GM12801 (cell line): ENCODE data around the gene COL16A1.

Experiments used
- CTCF ChIP-seq: IDR thresholded peaks from one replicate; pipeline ENCODE4 v1.5.1; 2011; ENCODE audit warnings: control low read depth; ENCODE audit not compliant: insufficient read length; ENCODE audit errors: extremely low read depth

COL16A1 gene

DNA sequence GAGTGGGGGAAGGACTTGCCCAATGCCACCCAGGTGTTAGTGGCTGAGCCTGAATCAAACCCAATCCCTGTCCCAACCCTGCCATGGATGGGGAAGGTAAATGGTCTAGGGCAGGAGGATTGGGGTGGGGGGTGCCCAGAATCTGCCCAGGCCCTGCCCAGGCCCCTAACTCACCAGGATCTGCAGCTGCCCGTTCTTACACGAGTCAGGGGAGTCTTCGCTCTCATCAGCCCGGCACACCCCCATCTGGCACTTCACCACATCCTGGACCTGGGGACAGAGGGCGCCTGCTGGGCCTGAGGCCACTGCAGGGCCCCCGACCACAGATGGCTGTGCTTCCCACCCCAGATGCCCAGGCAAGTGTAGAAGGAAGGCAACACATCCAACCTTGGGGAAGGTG lies 28.5 kb upstream of the COL16A1 start:
- no peak for TF ChIP-seq CTCF

- no peak for TF ChIP-seq CTCF
Measured at GRCh38 chr1:31731049-31731565, 27.3 kb upstream of the COL16A1 start.

DNA sequence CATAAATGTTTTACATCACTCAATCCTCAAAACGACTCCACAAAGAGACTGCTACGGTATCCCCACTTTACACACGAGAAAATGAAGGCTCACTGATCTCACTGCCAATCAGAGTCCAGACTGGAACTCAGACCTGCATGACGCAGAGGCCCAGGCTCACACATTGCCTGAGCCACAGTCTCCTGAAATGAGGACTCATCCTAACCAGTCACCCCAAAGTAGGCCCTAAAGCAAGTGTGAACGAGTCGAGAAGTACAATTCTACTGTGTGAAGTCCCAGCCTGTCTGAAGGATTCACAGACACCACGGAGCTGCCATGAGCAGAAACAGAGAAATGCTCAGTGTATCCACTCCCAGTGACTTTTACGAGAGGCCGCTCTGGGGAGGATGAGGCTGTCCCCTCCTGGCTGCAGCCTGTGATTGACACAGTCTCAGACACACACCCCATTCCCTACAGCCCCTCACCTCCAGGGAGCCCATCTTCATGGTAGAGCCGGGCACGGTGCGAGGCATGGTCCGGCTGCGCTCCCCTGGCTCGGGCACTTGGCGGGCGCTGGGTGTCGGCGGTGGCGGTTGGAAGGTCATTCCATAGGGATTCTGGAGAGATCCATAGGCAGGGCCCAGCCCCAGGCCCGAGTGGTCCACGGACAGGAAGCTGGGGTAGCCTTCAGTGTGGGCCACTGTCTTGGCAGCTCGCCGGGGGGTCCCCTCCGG lies 26.7 kb upstream of the COL16A1 start:
- TF ChIP-seq CTCF = no peak

DNA sequence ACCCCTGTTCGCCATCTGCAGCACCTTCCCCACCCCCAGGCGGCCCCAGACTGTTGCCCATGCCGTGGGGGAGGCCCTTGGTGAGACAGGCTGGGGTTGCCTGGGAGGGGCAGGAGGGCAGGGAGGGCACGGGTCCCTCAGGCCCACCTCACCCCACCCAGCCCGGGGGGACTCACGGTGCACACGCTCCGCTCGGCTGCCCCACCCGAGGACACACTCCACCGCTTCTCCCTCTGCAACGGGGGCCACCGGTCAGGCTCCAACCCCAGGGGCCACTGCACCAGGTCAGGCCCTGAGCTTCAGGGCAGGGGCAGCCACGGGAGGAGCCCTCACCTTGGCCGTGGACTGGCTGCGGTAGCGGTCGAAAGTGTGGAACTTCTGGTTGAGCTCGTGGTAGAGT lies 24.0 kb upstream of the COL16A1 start:
- TF ChIP-seq CTCF = no peak

DNA sequence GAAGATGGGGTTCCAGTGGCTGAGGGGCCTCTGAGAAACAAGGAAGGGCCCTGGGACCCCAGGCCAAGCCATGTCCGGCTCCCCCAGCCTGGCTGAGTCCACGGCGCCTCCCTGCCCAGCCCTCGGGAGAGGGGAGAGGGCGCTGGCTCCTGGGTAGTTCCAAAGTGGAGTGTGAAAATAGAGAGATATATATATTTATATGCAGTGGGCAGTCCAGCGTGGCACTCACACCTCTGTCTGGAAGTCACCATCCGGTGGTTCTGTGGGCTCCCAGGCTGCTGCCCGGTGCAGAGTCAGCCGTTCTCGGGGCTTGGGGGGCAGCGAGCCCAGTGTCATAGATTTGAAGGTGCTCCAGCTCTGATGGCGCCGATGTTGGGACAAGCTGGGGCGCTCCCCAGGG lies 23.4 kb upstream of the COL16A1 start:
- TF ChIP-seq CTCF = no peak

DNA sequence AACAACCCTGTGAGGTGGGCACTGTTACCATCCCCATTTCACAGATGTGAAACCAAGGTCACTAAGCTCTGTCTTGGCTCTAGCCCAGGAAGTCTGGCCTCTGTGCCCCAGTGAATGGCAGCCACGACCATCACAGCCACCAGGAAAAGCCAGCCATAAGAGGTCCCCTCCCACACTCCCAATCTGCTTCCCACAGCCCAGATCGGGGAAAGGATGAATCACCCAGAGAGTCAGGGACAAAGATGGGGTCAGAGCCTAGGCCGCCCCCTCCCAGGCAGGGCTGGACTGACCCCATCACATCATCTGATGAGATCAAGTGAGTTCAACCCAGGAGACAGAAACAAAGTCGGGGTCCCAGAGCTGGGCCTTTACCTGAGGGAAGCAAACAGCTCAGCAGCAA lies 22.9 kb upstream of the COL16A1 start:
- no peak for TF ChIP-seq CTCF

GRCh38 chr1:31725777-31726535 lies 22.1 kb upstream of the COL16A1 start:
- no peak for TF ChIP-seq CTCF
